HepG2 (cell line): ENCODE measurements around the gene SLC25A18. TPM values are rescaled to one million over a fixed set of nuclear protein-coding genes. Genes with fewer than 3 reads are reported as not detected.

Source experiments
- CHD4 ChIP-seq: fragments of 200-600 bp; sonication (generic); IDR thresholded peaks from 2 replicates; pipeline ENCODE4 v1.7.0; 2017; ENCODE audit warnings: mild to moderate bottlenecking, low read length, borderline replicate concordance
- CREB1 ChIP-seq, 2 experiments: fragments of 450-650 bp in 1 of 2; IDR thresholded peaks; 2 replicates each; pipeline ENCODE4 v1.6.1; 2016 to 2017; ENCODE audit warnings: control low read depth in 1 of 2, mild to moderate bottlenecking in 1 of 2, missing compliant biosample characterization in 1 of 2, missing genetic modification characterization in 1 of 2
- FLYWCH1 ChIP-seq: sonication (generic); formaldehyde crosslinking; IDR thresholded peaks from 2 replicates; pipeline ENCODE4 v1.8.1; 2023; ENCODE audit warnings: mild to moderate bottlenecking, missing genetic modification reagents
- FOXA1 ChIP-seq, 2 experiments: fragments of 450-650 bp in 1 of 2; sonication (generic) in 1 of 2; formaldehyde crosslinking in 1 of 2; IDR thresholded peaks; 2 replicates each; pipeline versions ENCODE4 v1.4.0 to v1.6.1; 2016 to 2020; ENCODE audit warnings: missing genetic modification reagents in 1 of 2
- KDM6A ChIP-seq: IDR thresholded peaks from 2 replicates; pipeline ENCODE4 v1.6.1; 2016; ENCODE audit warnings: low read depth
- KMT2A ChIP-seq: sonication (generic); formaldehyde crosslinking; IDR thresholded peaks from 2 replicates; pipeline ENCODE4 v1.4.0; 2020; ENCODE audit warnings: missing genetic modification reagents
- SIX4 ChIP-seq: sonication (generic); formaldehyde crosslinking; IDR thresholded peaks from 2 replicates; pipeline ENCODE4 v1.4.0; 2020; ENCODE audit warnings: missing genetic modification reagents
- ZBTB40 ChIP-seq, 2 experiments: fragments of 450-650 bp in 1 of 2; sonication (generic) in 1 of 2; formaldehyde crosslinking in 1 of 2; IDR thresholded peaks; 2 replicates each; pipeline versions ENCODE4 v1.6.1 to v1.8.0; 2016 to 2022; ENCODE audit warnings: antibody characterized with exemption in 1 of 2, mild to moderate bottlenecking in 1 of 2, missing genetic modification reagents in 1 of 2
- ZNF180 ChIP-seq: sonication (generic); formaldehyde crosslinking; IDR thresholded peaks from 2 replicates; pipeline ENCODE4 v1.4.0; 2020; ENCODE audit warnings: low read depth, missing genetic modification reagents, borderline replicate concordance
- ZNF451 ChIP-seq: sonication (generic); formaldehyde crosslinking; IDR thresholded peaks from 2 replicates; pipeline ENCODE4 v1.5.0; 2020; ENCODE audit warnings: mild to moderate bottlenecking, missing genetic modification reagents
- ZNF569 ChIP-seq: sonication (generic); formaldehyde crosslinking; IDR thresholded peaks from 2 replicates; pipeline ENCODE4 v1.5.0; 2020; ENCODE audit warnings: mild to moderate bottlenecking, missing genetic modification reagents, moderate library complexity, borderline replicate concordance
- ZNF749 ChIP-seq: sonication (generic); formaldehyde crosslinking; IDR thresholded peaks from 2 replicates; pipeline ENCODE4 v1.8.0; 2022; ENCODE audit warnings: mild to moderate bottlenecking, missing genetic modification reagents, moderate library complexity, borderline replicate concordance
- ZNF772 ChIP-seq: sonication (generic); formaldehyde crosslinking; IDR thresholded peaks from 2 replicates; pipeline ENCODE4 v1.5.0; 2020; ENCODE audit warnings: mild to moderate bottlenecking, missing genetic modification reagents
- ZNF773 ChIP-seq: sonication (generic); formaldehyde crosslinking; IDR thresholded peaks from 2 replicates; pipeline ENCODE4 v1.4.0; 2020; ENCODE audit warnings: missing genetic modification reagents, borderline replicate concordance
- ZNF879 ChIP-seq: sonication (generic); formaldehyde crosslinking; IDR thresholded peaks from 2 replicates; pipeline ENCODE4 v1.8.1; 2023; ENCODE audit warnings: missing genetic modification reagents
- polyA plus RNA-seq, 8 experiments: library from polyadenylated mRNA; depleted of rRNA in 3 of 8; stranded (reverse) in 7 of 8; unstranded in 1 of 8; fragments of >200 nt; fragmentation: Illumina TruSeq in 4 of 8; extraction: Trizol in 4 of 8; gene quantifications; 2 replicates each; pipeline versions ENCODE4 v1.2.1 to v1.2.3, GENCODE V29; 2011 to 2016; ENCODE audit warnings: low read depth in 4 of 8, missing spikeins in 1 of 8, mixed read lengths in 1 of 8; ENCODE audit not compliant: insufficient read depth in 1 of 8
- total RNA-seq, 5 experiments: library from RNA; depleted of rRNA; stranded (reverse); fragments of >200 nt; fragmentation: Illumina TruSeq; extraction: Trizol; gene quantifications; 2 replicates each; pipeline ENCODE4 v1.2.3, GENCODE V29; 2016; ENCODE audit warnings: low read depth in 1 of 5
- TF ChIP-seq, protein P1 (sequence below): fragments of 450-650 bp; IDR thresholded peaks from 2 replicates; pipeline ENCODE4 v1.6.1; 2017

SLC25A18 gene
- total and polyA plus RNA-seq, 2 of the 13 experiments (the other 11 are each of a cell fraction or from before 2014, with no cell fraction given), result 0.28 to 0.75 TPM

DNA sequence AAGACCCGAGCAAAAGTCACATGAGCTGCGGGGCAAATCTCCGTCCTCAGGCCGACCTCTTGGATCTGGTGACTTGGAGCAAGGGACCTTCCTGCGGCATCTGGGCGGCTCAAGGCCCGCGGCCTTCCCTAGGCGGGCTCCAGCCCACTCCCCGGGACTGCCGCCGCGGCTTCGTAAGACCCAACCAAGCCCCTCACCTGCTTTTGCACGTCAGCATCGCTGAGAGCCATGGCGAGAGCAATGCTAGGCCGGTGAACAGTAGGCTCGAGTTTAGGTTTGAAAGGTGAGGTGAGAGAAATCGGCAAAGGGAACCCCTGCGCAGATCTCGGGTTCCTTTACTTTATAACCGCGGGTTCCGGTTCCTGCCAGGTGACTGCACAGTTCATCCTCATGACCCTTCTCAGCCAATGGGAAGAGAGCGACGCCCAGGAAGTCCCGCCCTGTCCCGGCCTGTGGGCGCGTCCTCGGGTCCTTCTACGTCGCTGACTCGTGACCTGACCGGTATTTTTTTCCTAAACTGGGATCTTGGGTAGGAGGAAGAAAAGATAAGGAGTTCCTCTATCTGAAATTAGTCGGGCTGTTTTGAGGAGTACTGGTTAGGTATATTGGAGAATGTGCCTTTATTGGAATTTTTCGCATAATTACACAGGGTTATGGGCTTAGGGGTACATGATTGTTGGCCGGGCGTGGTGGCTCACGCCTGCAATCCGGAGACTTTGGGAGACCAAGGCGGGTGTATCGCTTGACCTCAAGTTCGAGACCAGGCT lies 65.3 kb downstream of the SLC25A18 start, which contains the start of gene ATP6V1E1 (continued):
- TF ChIP-seq ZBTB40 (IDR thresholded peaks at IDR 0.05) (no peak; the same call in 1 of the 2 replicates), ZBTB40 (CRISPR knock-in tag; IDR thresholded peaks at IDR 0.05) (peak; percentile 26; the same call in 1 of the 2 replicates), ZNF180 (no peak), ZNF569 (0 out of 2 replicates have a peak, but pooled peaks have one; percentile 18), ZNF772 (CRISPR knock-in tag) (peak; percentile 65), ZNF451 (no peak), CREB1 (IDR thresholded peaks at IDR 0.05) (peak; percentile 79), CREB1 (CRISPR knock-in tag; IDR thresholded peaks at IDR 0.05) (peak; percentile 93), SIX4 (CRISPR knock-in tag) (0 out of 2 replicates have a peak, but pooled peaks have one; percentile 11), KDM6A (CRISPR knock-in tag) (no peak), CHD4 (no peak), KMT2A (CRISPR knock-in tag) (peak; percentile 66; the same call in 1 of the 2 replicates), FOXA1 (IDR thresholded peaks at IDR 0.05) (no peak), FOXA1 (CRISPR knock-in tag; IDR thresholded peaks at IDR 0.05) (no peak), ZNF879 (CRISPR knock-in tag) (no peak), ZNF749 (CRISPR knock-in tag) (no peak; the same call in 1 of the 2 replicates), ZNF773 (CRISPR knock-in tag) (0 out of 2 replicates have a peak, but pooled peaks have one; percentile 64), FLYWCH1 (CRISPR knock-in tag) (no peak)
- TF ChIP-seq, protein P1, sequence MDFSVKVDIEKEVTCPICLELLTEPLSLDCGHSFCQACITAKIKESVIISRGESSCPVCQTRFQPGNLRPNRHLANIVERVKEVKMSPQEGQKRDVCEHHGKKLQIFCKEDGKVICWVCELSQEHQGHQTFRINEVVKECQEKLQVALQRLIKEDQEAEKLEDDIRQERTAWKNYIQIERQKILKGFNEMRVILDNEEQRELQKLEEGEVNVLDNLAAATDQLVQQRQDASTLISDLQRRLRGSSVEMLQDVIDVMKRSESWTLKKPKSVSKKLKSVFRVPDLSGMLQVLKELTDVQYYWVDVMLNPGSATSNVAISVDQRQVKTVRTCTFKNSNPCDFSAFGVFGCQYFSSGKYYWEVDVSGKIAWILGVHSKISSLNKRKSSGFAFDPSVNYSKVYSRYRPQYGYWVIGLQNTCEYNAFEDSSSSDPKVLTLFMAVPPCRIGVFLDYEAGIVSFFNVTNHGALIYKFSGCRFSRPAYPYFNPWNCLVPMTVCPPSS, result no peak
